ENCODE results near the gene SYPL1. TPM values are rescaled to one million over a fixed set of nuclear protein-coding genes. Genes with fewer than 3 reads are reported as not detected.

SYPL1 gene
- total RNA-seq, 1 experiment from 2014 or later: 39.2 TPM

GRCh38 chr7:106057204-106057961 lies 54.7 kb downstream of the SYPL1 start:
- TF ChIP-seq CTCF (conservative IDR thresholded peaks at IDR 0.05): no peak
- no peak overlapping the region for H3K9ac ChIP-seq (ENCODE audit: extremely low read depth, insufficient read length, low read length)

More at GRCh38 chr7:106057204-106057961, 54.7 kb downstream of the SYPL1 start:
- H2BK20ac ChIP-seq (ENCODE audit: low read depth, low read length, poor library complexity, severe bottlenecking): no peak overlapping the region
- H3K79me2 ChIP-seq (ENCODE audit: insufficient read depth, low read length): no peaks in the 10 kb centered on the region
- H4K8ac ChIP-seq (replicated peaks; ENCODE audit: insufficient read length, low read depth, low read length): no peak overlapping the region
- no peak overlapping the region for H3K56ac ChIP-seq (ENCODE audit: insufficient read length, low read depth, low read length)
- WGBS (ENCODE audit: extremely low coverage, insufficient read length, low lambda C conversion rate): no CpG with 5 or more reads among the region's 10 CpGs
- no peak overlapping the region for H2AFZ ChIP-seq (ENCODE audit: low read length)
- H3K4me2 ChIP-seq (ENCODE audit: insufficient read depth, insufficient read length, low read length): no peak overlapping the region
- Mint-ChIP-seq H3K27me3 (ENCODE audit: low read depth) (peaks cover 5% of the 10 kb centered on the region), H3K36me3 (ENCODE audit: insufficient read depth in 1 of 3, low read depth in 3 of 3) (peaks cover 0 to 7% (median 0%) of the 10 kb centered on the region in 3 experiments; a peak in 4 of 7 replicates), H3K4me1 (peaks cover 10 to 17% of the 10 kb centered on the region in 2 experiments), H3K27ac (no peak overlapping the region), H3K4me3 (peak overlapping the region in 1 of 2 experiments; percentile 27; a peak in 1 of 5 replicates), H3K9me3 (peaks cover 9 to 11% of the 10 kb centered on the region in 2 experiments)
- no peak overlapping the region for H3K18ac ChIP-seq (ENCODE audit: insufficient read length, low read depth, low read length)
- H2BK12ac ChIP-seq (ENCODE audit: insufficient read length, low read depth, low read length): no peak overlapping the region
- no peaks in the 10 kb centered on the region for H3K23me2 ChIP-seq (ENCODE audit: insufficient read length, low read depth, low read length, poor library complexity, severe bottlenecking)
- H3K9me3 ChIP-seq (ENCODE audit: control insufficient read depth, low read depth, low read length): no peaks in the 10 kb centered on the region
- no peak overlapping the region for H2BK5ac ChIP-seq (ENCODE audit: insufficient read length, low read length)
- H2AK5ac ChIP-seq (ENCODE audit: insufficient read length, low read length): no peak overlapping the region
- H3T11ph ChIP-seq (ENCODE audit: low read length): no peak overlapping the region
- H4K91ac ChIP-seq (ENCODE audit: insufficient read length, low read depth, low read length): no peak overlapping the region
- H3K79me1 ChIP-seq (ENCODE audit: insufficient read depth, low read depth, low read length, poor library complexity, severe bottlenecking): no peaks in the 10 kb centered on the region
- no peak overlapping the region for H2BK15ac ChIP-seq (ENCODE audit: low read depth, low read length)
- no peak overlapping the region for H3K27ac ChIP-seq (ENCODE audit: insufficient read length, low read depth, low read length)
- no peak for DNase-seq
- H3K27me3 ChIP-seq (ENCODE audit: insufficient read depth, low read length): no peaks in the 10 kb centered on the region
- no peaks in the 10 kb centered on the region for H4K20me1 ChIP-seq (ENCODE audit: control insufficient read depth, insufficient read depth, insufficient read length)
- H3K14ac ChIP-seq (ENCODE audit: insufficient read depth, low read length): no peak overlapping the region
- no peak overlapping the region for H3K4ac ChIP-seq (ENCODE audit: low read depth, low read length)
- H2BK120ac ChIP-seq (ENCODE audit: low read depth, low read length, poor library complexity, severe bottlenecking): no peak overlapping the region
- no peak overlapping the region for H3K23ac ChIP-seq (ENCODE audit: insufficient read length, low read depth, low read length)
- no peak overlapping the region for H4K5ac ChIP-seq (ENCODE audit: insufficient read length, low read depth, low read length)
- H3K4me1 ChIP-seq (ENCODE audit: insufficient read depth, low read length): no peaks in the 10 kb centered on the region

Data from H9 (cell line).